GM12878 (cell line): ENCODE measurements around the gene ING1. TPM values are rescaled to one million over a fixed set of nuclear protein-coding genes. Genes with fewer than 3 reads are reported as not detected.

ENCODE experiments used
- CHD4 ChIP-seq: fragments of 200-600 bp; sonication (generic); IDR thresholded peaks from 2 replicates; pipeline ENCODE4 v1.6.1; 2016; ENCODE audit warnings: mild to moderate bottlenecking
- FOS ChIP-seq: IDR thresholded peaks from 3 replicates; pipeline ENCODE4 v1.6.1; 2011; ENCODE audit warnings: borderline replicate concordance; ENCODE audit not compliant: insufficient read length; ENCODE audit errors: extremely low read depth
- FOXK2 ChIP-seq: fragments of 450-650 bp; IDR thresholded peaks from 2 replicates; pipeline ENCODE4 v1.6.1; 2017; ENCODE audit warnings: mild to moderate bottlenecking, moderate library complexity
- FOXM1 ChIP-seq: IDR thresholded peaks from 2 replicates; pipeline ENCODE4 v1.6.1; 2012; ENCODE audit warnings: low read depth, mild to moderate bottlenecking, inconsistent platforms, low read length, moderate library complexity
- GABPA ChIP-seq: IDR thresholded peaks from 2 replicates; pipeline ENCODE4 v1.6.1; 2014; ENCODE audit warnings: antibody characterized with exemption, low read depth, mild to moderate bottlenecking, inconsistent platforms
- NFYA ChIP-seq: IDR thresholded peaks from 2 replicates; pipeline ENCODE4 v1.6.1; 2011; ENCODE audit warnings: low read depth, mild to moderate bottlenecking, low read length, improper control_type of control experiment, borderline replicate concordance
- PAX8 ChIP-seq: fragments of 450-650 bp; IDR thresholded peaks from 2 replicates; pipeline ENCODE4 v1.6.1; 2017; ENCODE audit warnings: mild to moderate bottlenecking, moderate library complexity
- RFX5 ChIP-seq: IDR thresholded peaks from 2 replicates; pipeline ENCODE4 v1.6.1; 2011; ENCODE audit warnings: low read depth, low read length, improper control_type of control experiment
- RUNX3 ChIP-seq: IDR thresholded peaks from 2 replicates; pipeline ENCODE4 v1.6.1; 2012; ENCODE audit warnings: low read length, inconsistent platforms
- SMAD1 ChIP-seq: fragments of 450-650 bp; IDR thresholded peaks from 2 replicates; pipeline ENCODE4 v1.6.1; 2018; ENCODE audit warnings: mild to moderate bottlenecking, low read depth; ENCODE audit not compliant: partially characterized antibody
- TAF1 ChIP-seq: IDR thresholded peaks from 2 replicates; pipeline ENCODE4 v1.6.1; 2011; ENCODE audit warnings: mild to moderate bottlenecking, low read depth, low read length, borderline replicate concordance
- TARDBP ChIP-seq: IDR thresholded peaks from 2 replicates; pipeline ENCODE4 v1.6.1; 2016; ENCODE audit warnings: borderline replicate concordance
- YY1 ChIP-seq: IDR thresholded peaks from 2 replicates; pipeline ENCODE4 v1.6.1; 2011; ENCODE audit warnings: low read depth, mild to moderate bottlenecking, low read length
- polyA plus RNA-seq, 11 experiments: library from polyadenylated mRNA; depleted of rRNA in 4 of 11; unstranded in 6 of 11; stranded (reverse) in 5 of 11; fragments of >200 nt; fragmentation: Nextera tagmentation in 4 of 11; fragmentation: Illumina TruSeq in 1 of 11; extraction: Ambion mirVana in 4 of 11; extraction: Trizol in 1 of 11; gene quantifications; 1 replicate in 1 of 11; 2 replicates in 10 of 11; pipeline versions ENCODE4 v1.2.1 to v1.2.3, GENCODE V29; 2011 to 2016; ENCODE audit warnings: inconsistent platforms in 2 of 11, missing spikeins in 2 of 11, low read depth in 1 of 11
- total RNA-seq, 4 experiments: library from RNA; depleted of rRNA in 3 of 4; stranded (reverse); fragments of >200 nt in 3 of 4; fragmentation: Illumina TruSeq in 1 of 4; extraction: Trizol in 1 of 4; gene quantifications; 2 replicates each; pipeline versions ENCODE4 v1.2.1 to v1.2.3, GENCODE V29; 2013 to 2021
- TF ChIP-seq, protein P1 (sequence below), 3 experiments: IDR thresholded peaks in 2 of 3; conservative IDR thresholded peaks in 1 of 3; 2 replicates each; pipeline ENCODE4 v1.5.1; 2011; ENCODE audit warnings: low read depth in 3 of 3, low read length in 3 of 3, mild to moderate bottlenecking in 3 of 3, control low read depth in 2 of 3, moderate library complexity in 2 of 3, inconsistent platforms in 1 of 3, mixed read lengths in 1 of 3; ENCODE audit not compliant: control insufficient read depth in 2 of 3, insufficient read depth in 1 of 3; ENCODE audit errors: extremely low read depth in 1 of 3
- TF ChIP-seq, protein P2 (sequence below): fragments of 450-650 bp; IDR thresholded peaks from 2 replicates; pipeline ENCODE4 v1.6.1; 2017; ENCODE audit warnings: mild to moderate bottlenecking, moderate library complexity
- TF ChIP-seq, protein P3 (sequence below): IDR thresholded peaks from 2 replicates; pipeline ENCODE4 v1.6.1; 2012; ENCODE audit warnings: mild to moderate bottlenecking, low read depth, low read length
- TF ChIP-seq, protein P4 (sequence below): fragments of 450-650 bp; IDR thresholded peaks from 2 replicates; pipeline ENCODE4 v1.6.1; 2016; ENCODE audit warnings: mild to moderate bottlenecking

Gene ING1
- total and polyA plus RNA-seq, 10 of the 15 experiments (the other 5 are each of a cell fraction or from before 2014, with no cell fraction given), result 1.3 to 20.4 (median 13.1) TPM

DNA sequence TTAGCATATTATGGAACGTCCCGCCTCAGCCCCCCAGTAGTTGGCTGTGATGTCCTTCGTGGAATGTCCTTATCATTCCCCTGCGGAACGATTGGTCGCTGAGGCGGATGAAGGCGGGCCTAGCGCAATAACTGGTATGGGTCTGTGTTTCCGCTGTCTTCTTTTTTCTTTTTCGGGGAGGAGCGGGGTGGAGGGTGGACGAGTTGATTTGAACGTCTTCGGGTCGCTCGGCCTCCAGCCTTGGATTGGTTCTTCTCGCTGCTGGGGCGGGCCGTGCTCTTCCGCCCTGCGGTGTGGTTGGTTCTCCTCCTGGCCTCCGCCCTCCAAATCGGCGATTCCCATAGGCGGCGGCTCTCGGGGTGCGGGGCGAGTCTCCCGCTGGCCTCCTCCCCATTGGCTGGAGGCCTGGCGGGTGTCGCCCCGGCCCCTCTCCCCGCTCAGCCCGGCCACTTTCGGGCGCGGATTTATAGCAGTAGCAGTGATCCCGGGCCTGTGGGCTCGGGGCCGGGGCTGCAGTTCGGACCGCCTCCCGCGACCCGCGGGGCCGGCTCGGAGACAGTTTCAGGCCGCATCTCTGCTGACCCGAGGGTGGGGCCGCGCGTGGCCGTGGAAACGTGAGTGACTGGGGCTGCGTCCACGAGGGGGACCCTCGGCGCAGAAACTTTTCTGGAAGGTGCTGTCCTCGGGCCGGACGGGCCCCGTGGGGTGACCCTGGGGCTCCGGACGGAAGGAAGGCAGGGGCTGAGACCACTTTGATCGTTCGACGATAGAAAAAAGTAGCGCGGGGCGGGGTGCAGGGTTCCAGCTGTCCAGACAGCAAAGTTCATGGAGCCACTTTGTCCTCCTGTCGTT is 2.1 kb downstream of the ING1 start (continued):
- no peak for TF ChIP-seq PAX8
- no peak for TF ChIP-seq TARDBP
- no peak for TF ChIP-seq FOS
- TF ChIP-seq FOXK2, result no peak
- TF ChIP-seq, protein P1, sequence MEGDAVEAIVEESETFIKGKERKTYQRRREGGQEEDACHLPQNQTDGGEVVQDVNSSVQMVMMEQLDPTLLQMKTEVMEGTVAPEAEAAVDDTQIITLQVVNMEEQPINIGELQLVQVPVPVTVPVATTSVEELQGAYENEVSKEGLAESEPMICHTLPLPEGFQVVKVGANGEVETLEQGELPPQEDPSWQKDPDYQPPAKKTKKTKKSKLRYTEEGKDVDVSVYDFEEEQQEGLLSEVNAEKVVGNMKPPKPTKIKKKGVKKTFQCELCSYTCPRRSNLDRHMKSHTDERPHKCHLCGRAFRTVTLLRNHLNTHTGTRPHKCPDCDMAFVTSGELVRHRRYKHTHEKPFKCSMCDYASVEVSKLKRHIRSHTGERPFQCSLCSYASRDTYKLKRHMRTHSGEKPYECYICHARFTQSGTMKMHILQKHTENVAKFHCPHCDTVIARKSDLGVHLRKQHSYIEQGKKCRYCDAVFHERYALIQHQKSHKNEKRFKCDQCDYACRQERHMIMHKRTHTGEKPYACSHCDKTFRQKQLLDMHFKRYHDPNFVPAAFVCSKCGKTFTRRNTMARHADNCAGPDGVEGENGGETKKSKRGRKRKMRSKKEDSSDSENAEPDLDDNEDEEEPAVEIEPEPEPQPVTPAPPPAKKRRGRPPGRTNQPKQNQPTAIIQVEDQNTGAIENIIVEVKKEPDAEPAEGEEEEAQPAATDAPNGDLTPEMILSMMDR (IDR thresholded peaks at IDR 0.05 in 2 of 3, conservative IDR thresholded peaks at IDR 0.05 in 1 of 3; ENCODE audit: control insufficient read depth in 2 of 3, extremely low read depth in 1 of 3, insufficient read depth in 1 of 3, low read depth in 3 of 3, low read length in 3 of 3), result peak; percentile 11 to 19 (median 14); a peak in 3 of 6 replicates
- TF ChIP-seq, protein P2, sequence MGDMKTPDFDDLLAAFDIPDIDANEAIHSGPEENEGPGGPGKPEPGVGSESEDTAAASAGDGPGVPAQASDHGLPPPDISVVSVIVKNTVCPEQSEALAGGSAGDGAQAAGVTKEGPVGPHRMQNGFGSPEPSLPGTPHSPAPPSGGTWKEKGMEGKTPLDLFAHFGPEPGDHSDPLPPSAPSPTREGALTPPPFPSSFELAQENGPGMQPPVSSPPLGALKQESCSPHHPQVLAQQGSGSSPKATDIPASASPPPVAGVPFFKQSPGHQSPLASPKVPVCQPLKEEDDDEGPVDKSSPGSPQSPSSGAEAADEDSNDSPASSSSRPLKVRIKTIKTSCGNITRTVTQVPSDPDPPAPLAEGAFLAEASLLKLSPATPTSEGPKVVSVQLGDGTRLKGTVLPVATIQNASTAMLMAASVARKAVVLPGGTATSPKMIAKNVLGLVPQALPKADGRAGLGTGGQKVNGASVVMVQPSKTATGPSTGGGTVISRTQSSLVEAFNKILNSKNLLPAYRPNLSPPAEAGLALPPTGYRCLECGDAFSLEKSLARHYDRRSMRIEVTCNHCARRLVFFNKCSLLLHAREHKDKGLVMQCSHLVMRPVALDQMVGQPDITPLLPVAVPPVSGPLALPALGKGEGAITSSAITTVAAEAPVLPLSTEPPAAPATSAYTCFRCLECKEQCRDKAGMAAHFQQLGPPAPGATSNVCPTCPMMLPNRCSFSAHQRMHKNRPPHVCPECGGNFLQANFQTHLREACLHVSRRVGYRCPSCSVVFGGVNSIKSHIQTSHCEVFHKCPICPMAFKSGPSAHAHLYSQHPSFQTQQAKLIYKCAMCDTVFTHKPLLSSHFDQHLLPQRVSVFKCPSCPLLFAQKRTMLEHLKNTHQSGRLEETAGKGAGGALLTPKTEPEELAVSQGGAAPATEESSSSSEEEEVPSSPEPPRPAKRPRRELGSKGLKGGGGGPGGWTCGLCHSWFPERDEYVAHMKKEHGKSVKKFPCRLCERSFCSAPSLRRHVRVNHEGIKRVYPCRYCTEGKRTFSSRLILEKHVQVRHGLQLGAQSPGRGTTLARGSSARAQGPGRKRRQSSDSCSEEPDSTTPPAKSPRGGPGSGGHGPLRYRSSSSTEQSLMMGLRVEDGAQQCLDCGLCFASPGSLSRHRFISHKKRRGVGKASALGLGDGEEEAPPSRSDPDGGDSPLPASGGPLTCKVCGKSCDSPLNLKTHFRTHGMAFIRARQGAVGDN, result no peak
- peak; percentile 82 for TF ChIP-seq RFX5
- TF ChIP-seq NFYA, result peak; percentile 76
- TF ChIP-seq RUNX3, result no peak
- no peak for TF ChIP-seq YY1
- TF ChIP-seq SMAD1, result peak; percentile 7
- TF ChIP-seq, protein P3, sequence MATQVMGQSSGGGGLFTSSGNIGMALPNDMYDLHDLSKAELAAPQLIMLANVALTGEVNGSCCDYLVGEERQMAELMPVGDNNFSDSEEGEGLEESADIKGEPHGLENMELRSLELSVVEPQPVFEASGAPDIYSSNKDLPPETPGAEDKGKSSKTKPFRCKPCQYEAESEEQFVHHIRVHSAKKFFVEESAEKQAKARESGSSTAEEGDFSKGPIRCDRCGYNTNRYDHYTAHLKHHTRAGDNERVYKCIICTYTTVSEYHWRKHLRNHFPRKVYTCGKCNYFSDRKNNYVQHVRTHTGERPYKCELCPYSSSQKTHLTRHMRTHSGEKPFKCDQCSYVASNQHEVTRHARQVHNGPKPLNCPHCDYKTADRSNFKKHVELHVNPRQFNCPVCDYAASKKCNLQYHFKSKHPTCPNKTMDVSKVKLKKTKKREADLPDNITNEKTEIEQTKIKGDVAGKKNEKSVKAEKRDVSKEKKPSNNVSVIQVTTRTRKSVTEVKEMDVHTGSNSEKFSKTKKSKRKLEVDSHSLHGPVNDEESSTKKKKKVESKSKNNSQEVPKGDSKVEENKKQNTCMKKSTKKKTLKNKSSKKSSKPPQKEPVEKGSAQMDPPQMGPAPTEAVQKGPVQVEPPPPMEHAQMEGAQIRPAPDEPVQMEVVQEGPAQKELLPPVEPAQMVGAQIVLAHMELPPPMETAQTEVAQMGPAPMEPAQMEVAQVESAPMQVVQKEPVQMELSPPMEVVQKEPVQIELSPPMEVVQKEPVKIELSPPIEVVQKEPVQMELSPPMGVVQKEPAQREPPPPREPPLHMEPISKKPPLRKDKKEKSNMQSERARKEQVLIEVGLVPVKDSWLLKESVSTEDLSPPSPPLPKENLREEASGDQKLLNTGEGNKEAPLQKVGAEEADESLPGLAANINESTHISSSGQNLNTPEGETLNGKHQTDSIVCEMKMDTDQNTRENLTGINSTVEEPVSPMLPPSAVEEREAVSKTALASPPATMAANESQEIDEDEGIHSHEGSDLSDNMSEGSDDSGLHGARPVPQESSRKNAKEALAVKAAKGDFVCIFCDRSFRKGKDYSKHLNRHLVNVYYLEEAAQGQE, result no peak
- TF ChIP-seq CHD4, result no peak
- TF ChIP-seq, protein P4, sequence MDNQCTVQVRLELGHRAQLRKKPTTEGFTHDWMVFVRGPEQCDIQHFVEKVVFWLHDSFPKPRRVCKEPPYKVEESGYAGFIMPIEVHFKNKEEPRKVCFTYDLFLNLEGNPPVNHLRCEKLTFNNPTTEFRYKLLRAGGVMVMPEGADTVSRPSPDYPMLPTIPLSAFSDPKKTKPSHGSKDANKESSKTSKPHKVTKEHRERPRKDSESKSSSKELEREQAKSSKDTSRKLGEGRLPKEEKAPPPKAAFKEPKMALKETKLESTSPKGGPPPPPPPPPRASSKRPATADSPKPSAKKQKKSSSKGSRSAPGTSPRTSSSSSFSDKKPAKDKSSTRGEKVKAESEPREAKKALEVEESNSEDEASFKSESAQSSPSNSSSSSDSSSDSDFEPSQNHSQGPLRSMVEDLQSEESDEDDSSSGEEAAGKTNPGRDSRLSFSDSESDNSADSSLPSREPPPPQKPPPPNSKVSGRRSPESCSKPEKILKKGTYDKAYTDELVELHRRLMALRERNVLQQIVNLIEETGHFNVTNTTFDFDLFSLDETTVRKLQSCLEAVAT, result 0 out of 2 replicates have a peak, but pooled peaks have one; percentile 24
- TF ChIP-seq TAF1, result peak; percentile 56; the same call in 1 of the 2 replicates
- TF ChIP-seq FOXM1, result no peak
- no peak for TF ChIP-seq GABPA
